Activated T-helper 1 cell treated with anti-CD3 and anti-CD28 coated beads, Interleukin-2, amount 50 U/mL, for 16 hours (primary cell): ENCODE data around the gene RASA4B.
A peak's percentile ranks its signal among the peaks of the same experiment; 100 is the strongest.

Source experiments
- DNase-seq, 2 donors: peaks; one replicate each; pipeline ENCODE4 v3.0.0-alpha.2; 2020; ENCODE audit warnings: low read depth in 1 of 2, low spot score in 1 of 2

RASA4B gene

DNA sequence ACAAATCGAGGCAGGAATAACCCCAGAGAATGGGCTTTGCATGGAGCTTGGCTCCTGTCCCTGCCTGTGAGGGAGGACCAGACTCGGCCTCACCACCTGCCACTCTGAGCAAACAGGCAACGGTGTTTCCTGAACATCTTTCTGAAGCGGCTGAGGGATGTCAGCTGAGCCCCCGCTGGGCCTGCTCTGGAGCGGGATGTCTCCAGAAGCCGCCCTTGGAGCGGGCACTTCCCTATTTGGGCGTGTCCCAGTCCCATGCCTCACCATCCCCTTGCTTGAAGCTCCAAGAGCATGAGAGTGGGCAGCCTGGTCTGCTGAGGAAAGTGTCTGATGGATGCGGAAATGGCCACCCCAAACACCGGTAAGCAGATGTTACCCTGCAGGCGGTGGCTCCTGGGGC, 63.1 kb downstream of the RASA4B start:
- no peak for DNase-seq

DNA sequence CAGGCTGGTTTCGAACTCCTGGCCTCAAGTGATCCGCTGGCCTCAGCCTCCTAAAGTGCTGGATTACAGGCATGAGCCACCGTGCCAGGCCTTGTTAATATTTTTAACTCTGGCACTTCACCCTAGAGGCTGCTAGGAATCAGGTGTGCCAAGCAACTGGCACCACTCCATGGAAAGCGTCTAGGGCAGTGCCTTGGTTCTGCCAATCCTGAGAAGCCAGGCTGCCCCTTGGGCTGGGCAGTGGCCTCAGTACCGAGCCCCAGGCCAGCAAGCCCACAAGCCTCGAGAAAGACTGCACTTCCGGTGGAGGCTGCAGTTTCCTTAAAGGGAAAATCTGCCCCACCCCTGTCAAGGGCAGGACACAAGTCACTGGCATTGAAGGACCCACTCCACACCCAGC, 64.3 kb downstream of the RASA4B start:
- no peak for DNase-seq

- no peak for DNase-seq
Measured at GRCh38 chr7:102452451-102452850, 65.1 kb downstream of the RASA4B start.

DNA sequence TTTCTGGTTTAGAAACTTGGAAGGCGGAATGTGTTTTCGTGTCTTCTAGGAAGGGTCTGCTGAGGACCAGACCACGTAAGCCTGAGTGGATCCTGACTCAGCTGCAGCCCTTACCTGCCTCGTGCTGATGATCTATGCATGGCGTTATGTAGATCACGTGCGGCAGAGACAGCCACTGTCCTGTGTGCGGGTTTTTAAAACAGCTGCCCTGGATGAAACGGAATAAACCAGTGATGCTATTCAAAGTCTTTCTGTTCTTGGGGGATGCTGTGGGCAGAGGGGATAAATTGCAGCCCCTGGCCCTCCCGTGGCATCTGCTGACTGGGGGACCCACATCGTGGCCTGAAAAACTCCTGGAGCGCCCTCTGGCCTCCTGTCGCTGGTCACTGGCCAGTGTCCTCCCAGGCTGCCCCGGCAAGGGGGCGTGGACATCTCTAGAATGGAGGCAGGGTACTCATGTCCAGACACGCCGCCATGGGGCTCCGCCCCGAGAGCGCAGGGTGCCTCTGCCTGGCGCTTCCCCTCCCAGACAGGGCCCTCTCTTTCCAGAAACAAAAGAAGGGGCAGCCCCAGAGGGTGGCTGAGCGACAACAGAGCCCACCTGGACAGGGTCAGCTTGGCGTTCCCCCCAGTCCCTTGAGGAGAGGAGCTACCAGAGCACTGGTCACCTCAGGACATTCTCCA, 66.1 kb downstream of the RASA4B start:
- DNase-seq, result no peak

GRCh38 chr7:102450242-102450641, 67.3 kb downstream of the RASA4B start:
- DNase-seq, result peak in 1 of 2 donors; percentile 25

DNA sequence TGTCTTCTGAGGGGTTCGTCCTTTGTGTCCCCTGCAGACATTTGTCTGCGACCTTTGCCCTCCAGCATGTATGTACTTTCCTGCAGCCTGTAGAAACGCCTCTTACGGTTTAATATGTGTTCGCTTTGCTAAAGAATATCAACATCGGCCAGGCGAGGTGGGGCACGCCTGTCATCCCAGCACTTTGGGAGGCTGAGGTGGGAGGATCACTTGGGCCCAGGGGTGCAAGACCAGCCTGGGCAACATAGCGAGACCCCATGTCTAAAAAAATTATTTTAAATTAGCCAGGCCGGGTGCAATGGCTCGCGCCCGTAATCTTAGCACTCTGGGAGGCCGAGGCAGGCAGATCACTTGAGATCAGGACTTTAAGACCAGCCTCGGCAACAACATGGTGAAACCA, 68.4 kb downstream of the RASA4B start:
- no peak for DNase-seq

DNA sequence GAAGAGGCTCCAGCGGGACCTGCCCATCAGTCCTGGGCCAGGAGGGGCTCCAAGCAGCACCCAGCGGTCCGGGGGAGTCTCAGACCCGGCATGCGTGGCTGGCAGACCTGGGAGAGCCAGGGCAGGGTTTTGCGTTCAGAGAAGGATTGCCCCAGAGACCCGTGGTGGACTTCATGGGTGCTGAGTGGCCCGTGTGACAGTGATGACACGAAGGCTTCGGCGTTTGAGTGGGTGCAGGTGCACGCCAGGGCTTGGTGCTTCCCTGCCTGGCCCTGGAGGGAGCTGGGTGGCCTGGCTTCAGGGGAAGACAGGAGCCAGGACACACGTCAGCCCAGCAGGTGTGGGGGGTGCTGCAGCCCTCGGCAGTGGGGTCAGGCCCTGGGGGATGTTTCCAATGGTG, 70.3 kb downstream of the RASA4B start:
- DNase-seq, result no peak

DNA sequence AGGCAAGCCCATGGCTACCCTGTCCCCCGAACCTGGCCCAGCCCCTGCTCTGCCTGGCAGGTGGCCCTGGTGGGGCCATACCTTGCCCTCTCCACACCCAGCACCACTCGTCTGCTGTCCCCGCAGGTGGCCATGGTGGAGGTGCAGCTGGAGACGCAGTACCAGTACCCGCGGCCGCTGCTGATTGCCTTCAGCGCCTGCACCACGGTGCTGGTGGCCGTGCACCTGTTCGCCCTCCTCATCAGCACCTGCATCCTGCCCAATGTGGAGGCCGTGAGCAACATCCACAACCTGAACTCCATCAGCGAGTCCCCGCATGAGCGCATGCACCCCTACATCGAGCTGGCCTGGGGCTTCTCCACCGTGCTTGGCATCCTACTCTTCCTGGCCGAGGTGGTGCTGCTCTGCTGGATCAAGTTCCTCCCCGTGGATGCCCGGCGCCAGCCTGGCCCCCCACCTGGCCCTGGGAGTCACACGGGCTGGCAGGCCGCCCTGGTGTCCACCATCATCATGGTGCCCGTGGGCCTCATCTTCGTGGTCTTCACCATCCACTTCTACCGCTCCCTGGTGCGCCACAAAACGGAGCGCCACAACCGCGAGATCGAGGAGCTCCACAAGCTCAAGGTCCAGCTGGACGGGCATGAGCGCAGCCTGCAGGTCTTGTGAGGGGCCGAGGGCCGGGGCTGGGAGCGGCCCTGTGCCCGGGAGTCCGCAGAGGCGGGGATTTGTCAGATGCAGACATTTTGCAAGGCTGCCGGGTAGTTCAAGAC, 71.0 kb downstream of the RASA4B start:
- no peak for DNase-seq

DNA sequence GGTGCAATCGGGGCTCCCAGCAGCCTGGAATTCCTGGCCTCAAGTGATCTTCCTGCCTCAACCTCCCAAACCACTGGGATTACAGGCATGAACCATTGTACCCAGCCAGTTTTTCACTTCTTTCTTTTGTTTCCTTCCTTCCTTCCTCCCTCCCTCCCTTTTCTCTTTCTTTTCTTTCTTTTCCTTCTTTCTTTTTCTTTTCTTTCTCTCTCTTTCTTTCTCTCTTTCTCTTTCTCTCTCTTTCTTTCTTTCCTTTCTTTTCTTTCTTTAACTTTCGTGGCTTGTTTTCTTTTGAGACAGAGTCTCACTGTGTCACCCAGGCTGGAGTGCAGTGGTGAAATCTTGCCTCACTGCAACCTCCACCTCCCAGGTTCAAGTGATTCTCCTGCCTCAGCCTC, 71.9 kb downstream of the RASA4B start:
- no peak for DNase-seq

GRCh38 chr7:102444961-102445673, 72.5 kb downstream of the RASA4B start:
- DNase-seq, result no peak

DNA sequence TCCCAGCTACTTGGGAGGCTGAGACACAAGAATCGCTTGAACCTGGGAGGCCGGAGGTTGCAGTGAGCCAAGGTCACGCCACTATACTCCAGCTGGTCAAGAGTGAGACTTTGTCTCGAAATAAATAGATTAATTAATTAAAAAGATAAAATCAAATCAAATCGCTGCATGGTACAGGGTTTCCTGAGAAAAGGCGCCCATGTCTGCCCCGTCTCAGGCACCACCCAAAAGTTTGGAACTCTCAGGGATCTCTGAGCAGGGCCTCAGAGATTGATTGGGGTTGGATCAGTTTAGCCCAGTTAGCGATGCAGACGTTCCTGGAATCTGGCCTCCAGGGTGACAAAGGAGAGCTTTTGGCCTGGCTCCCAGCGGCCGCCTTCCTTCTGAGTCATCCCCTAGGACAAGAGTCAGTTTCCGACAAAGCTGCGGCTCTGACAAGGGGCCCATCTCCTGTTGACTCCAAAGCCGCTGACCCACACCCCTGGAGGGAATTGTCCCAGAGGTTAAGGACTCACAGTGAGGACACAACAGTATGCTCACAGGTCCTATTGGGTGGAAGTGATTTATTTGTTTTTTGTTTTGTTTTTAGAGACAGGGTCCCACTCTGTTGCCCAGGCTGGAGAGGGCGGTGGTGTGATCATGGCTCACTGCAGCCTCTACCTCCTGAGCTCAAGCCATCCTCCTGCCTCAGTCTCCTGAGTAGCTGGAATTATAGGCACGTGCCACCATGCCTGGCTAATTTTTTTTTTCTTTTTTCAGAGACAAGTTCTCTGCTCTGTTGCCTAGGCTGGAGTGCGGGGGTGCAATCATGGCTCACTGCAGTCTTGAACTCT, 77.4 kb downstream of the RASA4B start:
- DNase-seq, result no peak

GRCh38 chr7:102436118-102436517, 81.5 kb downstream of the RASA4B start:
- no peak for DNase-seq

DNA sequence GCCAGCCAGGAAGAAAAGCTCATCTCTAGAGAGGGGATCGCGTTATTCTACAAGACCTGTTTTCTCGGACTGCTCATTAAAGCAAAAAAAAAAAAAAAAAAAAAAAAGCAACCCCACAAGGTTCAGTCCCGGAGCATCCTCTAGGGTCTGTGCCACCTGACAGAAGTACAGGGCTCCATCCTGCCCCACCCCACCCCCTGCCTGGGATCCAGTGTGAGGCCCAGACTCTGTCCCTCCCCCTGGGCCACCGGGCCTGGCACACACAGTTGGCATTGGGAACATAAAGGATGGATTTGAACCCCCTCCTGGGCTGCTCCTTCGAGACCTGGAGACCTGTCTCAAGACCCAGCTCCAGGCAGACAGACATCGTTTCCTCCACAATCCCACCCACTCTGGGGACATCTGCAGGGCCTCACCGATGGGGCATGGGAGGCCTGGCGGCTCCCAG, 83.5 kb downstream of the RASA4B start:
- no peak for DNase-seq

DNA sequence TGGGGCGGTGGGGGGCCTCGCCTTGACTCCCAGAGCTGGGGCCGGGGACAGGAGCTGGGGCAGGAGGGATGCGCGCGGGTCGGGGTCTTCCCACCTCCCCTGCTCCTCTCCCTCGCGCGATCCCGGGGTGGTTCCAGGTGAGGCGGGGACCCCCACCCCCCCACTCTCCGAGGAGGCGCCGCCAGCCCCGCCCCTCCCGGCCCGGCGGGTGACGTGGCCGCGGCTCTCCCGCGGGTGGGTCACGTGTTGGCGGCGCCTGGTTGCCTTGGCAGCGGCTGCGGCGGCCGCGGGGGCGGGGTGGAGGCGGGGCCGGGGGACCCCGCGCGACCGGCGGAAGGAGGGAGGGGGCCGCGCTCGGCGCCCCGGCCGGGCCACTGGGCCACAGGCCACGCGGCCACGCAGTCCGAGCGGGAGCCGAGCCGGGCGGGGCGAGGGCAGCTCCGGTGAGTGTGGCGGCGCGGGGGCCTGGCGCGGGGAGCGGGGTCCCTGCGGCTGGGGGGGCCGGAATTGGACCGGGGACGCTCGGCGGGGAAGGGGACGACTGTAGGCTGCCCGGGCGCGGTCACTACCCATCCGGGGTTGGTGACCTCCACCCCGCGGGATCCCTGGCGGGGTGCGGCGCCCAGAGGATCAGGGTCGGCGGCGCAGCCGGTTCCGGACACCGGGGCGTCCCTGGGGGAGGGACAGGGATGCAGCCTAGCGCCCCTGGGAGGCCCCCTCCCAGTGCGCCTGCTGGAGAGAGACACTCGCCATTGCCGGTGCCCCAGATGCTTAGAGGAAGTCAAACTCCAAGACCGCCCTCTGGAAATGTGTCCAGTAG, 84.1 kb downstream of the RASA4B start, which contains the start of gene ORAI2:
Gene ORAI2, plus strand, starts transcription at position 357 of the 820 bp plus-strand sequence. CDS start 5,382 bp downstream, outside the sequence.
- peak; percentile 65 to 83 for DNase-seq
